T-helper 22 cell (primary cell): ENCODE measurements around the gene TNN.

Experiments used
- DNase-seq: peaks from one replicate; pipeline ENCODE4 v3.0.0-alpha.2; 2020; ENCODE audit warnings: low read depth

TNN gene

GRCh38 chr1:175178456-175178855, 110.8 kb downstream of the TNN start:
- no peak for DNase-seq

GRCh38 chr1:175179837-175180590, 112.4 kb downstream of the TNN start:
- DNase-seq: no peak

- DNase-seq: no peak
These were observed 114.6 kb downstream of the TNN start for GRCh38 chr1:175182201-175182746.

GRCh38 chr1:175183586-175183985, 116.0 kb downstream of the TNN start:
- DNase-seq: no peak

- DNase-seq: no peak
These were observed 118.3 kb downstream of the TNN start for GRCh38 chr1:175185903-175186302.

GRCh38 chr1:175186433-175187160, 119.0 kb downstream of the TNN start:
- DNase-seq: no peak

- no peak for DNase-seq
These were observed 121.3 kb downstream of the TNN start for GRCh38 chr1:175188936-175189335.

GRCh38 chr1:175191659-175192058, 124.0 kb downstream of the TNN start:
- DNase-seq: no peak

- no peak for DNase-seq
These were observed 124.5 kb downstream of the TNN start for GRCh38 chr1:175192111-175192629.

- peak; percentile 64 for DNase-seq
These were observed 125.2 kb downstream of the TNN start, which contains the start of gene KIAA0040 for GRCh38 chr1:175192630-175193526. KIAA0040 (minus strand) TSS chr1:175192776; CDS start chr1:175161013, 31,763 bp downstream.

GRCh38 chr1:175193527-175193910, 125.9 kb downstream of the TNN start:
- DNase-seq: no peak

GRCh38 chr1:175195281-175195680, 127.6 kb downstream of the TNN start:
- DNase-seq: no peak

- no peak for DNase-seq
These were observed 128.2 kb downstream of the TNN start for GRCh38 chr1:175195798-175196197.

- DNase-seq: no peak
These were observed 129.9 kb downstream of the TNN start for GRCh38 chr1:175197531-175197930.
